Large intestine (tissue), 3 donors: ENCODE results near the gene SYNGR3. TPM values are rescaled to one million over a fixed set of nuclear protein-coding genes. Genes with fewer than 3 reads are reported as not detected.

Experiments used
- DNase-seq, 2 donors: peaks; one replicate each; pipeline versions ENCODE4 v3.0.0 to v3.0.0-alpha.2; 2013
- H3K27ac ChIP-seq: one replicate; pipeline ENCODE4 v1.5.1; 2013; ENCODE audit warnings: low read length
- H3K27me3 ChIP-seq: 2 replicates; pipeline ENCODE4 v1.6.1; 2013; ENCODE audit warnings: low read length; ENCODE audit not compliant: control insufficient read depth, insufficient read depth
- H3K36me3 ChIP-seq: 2 replicates; pipeline ENCODE4 v1.6.1; 2013; ENCODE audit warnings: low read length; ENCODE audit not compliant: control insufficient read depth, insufficient read depth
- H3K4me1 ChIP-seq: one replicate; pipeline ENCODE4 v1.6.1; 2013; ENCODE audit warnings: low read length; ENCODE audit not compliant: control insufficient read depth, insufficient read depth
- H3K4me3 ChIP-seq: one replicate; pipeline ENCODE4 v1.5.1; 2013; ENCODE audit warnings: low read length
- H3K9me3 ChIP-seq: one replicate; pipeline ENCODE4 v1.6.1; 2013; ENCODE audit warnings: mild to moderate bottlenecking, low read depth, low read length, moderate library complexity; ENCODE audit not compliant: control insufficient read depth
- WGBS: methylation state at CpG from one replicate; pipeline ENCODE4 v1.1.5; 2013; ENCODE audit warnings: low lambda C conversion rate; ENCODE audit not compliant: insufficient coverage; 5-methylcytosine and 5-hydroxymethylcytosine counted together
- polyA plus RNA-seq: library from polyadenylated mRNA; unstranded; fragments of 120-200 nt; gene quantifications from one replicate; pipeline ENCODE4 v1.2.1, GENCODE V29; 2013

The SYNGR3 gene
- polyA plus RNA-seq, 1 donor: 4.2 TPM

DNA sequence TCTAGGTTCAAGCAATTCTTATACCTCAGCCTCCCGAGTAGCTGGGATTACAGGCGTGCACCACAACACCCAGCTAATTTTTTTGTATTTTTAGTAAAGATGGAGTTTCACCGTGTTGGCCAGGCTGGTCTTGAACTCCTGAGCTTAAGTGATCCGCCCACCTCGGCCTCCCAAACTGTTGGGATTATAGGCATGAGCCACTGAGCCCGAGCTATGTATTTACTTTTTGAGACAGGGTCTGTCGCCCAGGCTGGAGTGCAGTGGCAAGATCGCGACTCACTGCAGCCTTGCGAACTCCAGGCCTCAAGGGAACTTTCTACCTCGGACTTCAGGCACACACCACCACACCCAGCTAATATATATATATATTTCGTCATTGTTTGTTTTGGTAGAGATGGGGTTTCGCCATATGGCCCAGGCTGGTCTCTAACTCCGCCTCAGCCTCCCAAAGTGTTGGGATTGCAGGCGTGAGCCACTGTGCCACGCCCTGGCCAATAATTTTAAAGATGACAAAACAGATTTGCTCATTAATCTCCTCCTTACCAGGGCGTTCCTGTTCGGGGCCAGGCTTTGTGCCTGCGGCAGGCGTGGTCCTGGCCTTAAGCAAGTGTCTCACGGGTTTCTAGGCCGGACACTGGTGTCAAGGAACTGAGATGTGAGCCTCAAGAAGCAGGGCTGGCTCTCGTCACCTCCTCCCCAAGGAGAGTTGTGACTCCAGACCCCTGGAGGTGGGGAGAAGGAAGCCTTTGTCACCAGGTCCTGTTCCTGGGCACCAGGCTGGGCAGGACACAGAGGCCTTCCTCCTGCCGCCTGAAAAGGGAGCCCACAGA lies 25.6 kb downstream of the SYNGR3 start:
- peak overlapping the region; percentile 89 for H3K27ac ChIP-seq
- H3K4me3 ChIP-seq: no peak overlapping the region
- H3K4me1 ChIP-seq: peaks cover 21% of the 10 kb centered on the region
- peaks cover 14% of the 10 kb centered on the region for H3K27me3 ChIP-seq
- H3K36me3 ChIP-seq: no peaks in the 10 kb centered on the region
- peak; percentile 81 to 90 for DNase-seq
- WGBS: no CpG with 5 or more reads among the region's 24 CpGs
- H3K9me3 ChIP-seq: peaks cover 4% of the 10 kb centered on the region

DNA sequence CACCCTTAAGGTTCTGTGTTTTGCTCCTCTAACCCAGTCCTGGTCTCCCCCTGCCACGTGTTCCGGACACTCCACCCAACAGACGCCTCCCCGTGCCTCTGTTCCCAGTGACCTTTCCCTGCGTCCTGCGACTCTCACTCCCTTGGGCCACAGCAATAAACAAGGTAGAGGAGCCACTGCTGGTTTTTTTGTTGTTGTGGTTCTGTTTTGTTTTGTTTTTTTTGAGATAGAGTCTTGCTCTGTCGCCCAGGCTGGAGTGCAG lies 26.1 kb downstream of the SYNGR3 start:
- WGBS: 90% methylated on average over 2 of the region's 7 CpGs
- peaks cover 23% of the 10 kb centered on the region for H3K4me1 ChIP-seq
- peak overlapping the region; percentile 89 for H3K27ac ChIP-seq
- H3K27me3 ChIP-seq: peaks cover 19% of the 10 kb centered on the region
- H3K4me3 ChIP-seq: no peak overlapping the region
- DNase-seq: no peak
- H3K9me3 ChIP-seq: peaks cover 4% of the 10 kb centered on the region
- H3K36me3 ChIP-seq: no peaks in the 10 kb centered on the region

DNA sequence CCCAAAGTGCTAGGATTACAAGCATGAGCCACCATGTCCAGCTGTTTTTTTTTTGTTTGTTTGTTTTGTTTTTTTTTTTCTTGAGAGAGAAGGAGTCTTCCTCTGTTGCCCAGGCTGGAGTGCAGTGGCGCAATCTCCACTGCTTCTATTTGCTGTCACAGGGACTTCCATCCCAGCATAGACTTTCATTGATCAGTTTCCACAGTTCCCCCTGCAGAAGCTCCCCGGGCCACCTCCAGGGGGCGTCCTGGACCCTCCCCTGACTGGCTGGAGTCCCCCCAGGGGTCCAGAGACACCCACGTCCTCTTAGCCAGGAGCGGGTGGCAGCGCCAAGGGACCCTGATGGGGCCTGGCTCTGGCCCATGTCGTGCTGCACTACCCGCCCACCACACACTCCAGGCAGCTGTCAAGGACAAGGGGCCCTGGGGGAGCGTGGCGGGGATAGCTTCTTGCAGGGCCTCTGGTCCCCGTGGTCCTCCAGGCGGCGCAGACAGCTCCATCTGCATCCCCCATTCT lies 26.7 kb downstream of the SYNGR3 start:
- Histone ChIP-seq H3K36me3 (no peaks in the 10 kb centered on the region), H3K4me3 (no peak overlapping the region), H3K4me1 (peaks cover 25% of the 10 kb centered on the region), H3K27me3 (peaks cover 24% of the 10 kb centered on the region), H3K27ac (no peak overlapping the region), H3K9me3 (peaks cover 4% of the 10 kb centered on the region)
- DNase-seq: no peak
- no CpG with 5 or more reads among the region's 13 CpGs for WGBS

DNA sequence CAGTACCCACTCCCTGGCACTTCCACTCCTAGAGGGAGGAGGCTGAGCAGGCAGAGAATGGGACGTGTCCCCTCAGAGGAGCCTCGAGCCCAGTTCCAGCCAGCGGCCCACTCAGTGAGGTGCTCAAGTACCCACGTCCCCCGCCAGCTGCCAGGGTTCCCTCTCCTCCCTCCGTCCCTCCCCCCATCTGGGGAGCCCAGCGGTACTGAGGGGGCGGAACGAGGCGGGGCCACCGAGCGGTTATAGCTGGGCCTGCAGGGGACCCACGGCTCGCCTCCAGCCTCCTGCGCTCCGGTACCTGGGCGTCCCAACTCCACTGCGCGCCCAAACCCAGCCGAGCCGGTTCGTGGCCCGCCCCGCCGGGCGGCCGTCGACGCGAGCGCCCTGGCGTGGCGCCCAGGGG lies 29.7 kb downstream of the SYNGR3 start, which contains the start of gene NPW:
Gene NPW, plus strand, starts transcription at position 268 of the 403 bp plus-strand sequence.
- H3K36me3 ChIP-seq: no peaks in the 10 kb centered on the region
- H3K27ac ChIP-seq: no peak within 1 kb of the TSS
- peak within 1 kb of the TSS; percentile 24 for H3K4me3 ChIP-seq
- DNase-seq: no peak
- H3K4me1 ChIP-seq: peaks cover 41% of the 10 kb centered on the region
- H3K9me3 ChIP-seq: peaks cover 4% of the 10 kb centered on the region
- H3K27me3 ChIP-seq: peaks cover 28% of the 10 kb centered on the region
- no CpG with 5 or more reads among the region's 33 CpGs for WGBS

DNA sequence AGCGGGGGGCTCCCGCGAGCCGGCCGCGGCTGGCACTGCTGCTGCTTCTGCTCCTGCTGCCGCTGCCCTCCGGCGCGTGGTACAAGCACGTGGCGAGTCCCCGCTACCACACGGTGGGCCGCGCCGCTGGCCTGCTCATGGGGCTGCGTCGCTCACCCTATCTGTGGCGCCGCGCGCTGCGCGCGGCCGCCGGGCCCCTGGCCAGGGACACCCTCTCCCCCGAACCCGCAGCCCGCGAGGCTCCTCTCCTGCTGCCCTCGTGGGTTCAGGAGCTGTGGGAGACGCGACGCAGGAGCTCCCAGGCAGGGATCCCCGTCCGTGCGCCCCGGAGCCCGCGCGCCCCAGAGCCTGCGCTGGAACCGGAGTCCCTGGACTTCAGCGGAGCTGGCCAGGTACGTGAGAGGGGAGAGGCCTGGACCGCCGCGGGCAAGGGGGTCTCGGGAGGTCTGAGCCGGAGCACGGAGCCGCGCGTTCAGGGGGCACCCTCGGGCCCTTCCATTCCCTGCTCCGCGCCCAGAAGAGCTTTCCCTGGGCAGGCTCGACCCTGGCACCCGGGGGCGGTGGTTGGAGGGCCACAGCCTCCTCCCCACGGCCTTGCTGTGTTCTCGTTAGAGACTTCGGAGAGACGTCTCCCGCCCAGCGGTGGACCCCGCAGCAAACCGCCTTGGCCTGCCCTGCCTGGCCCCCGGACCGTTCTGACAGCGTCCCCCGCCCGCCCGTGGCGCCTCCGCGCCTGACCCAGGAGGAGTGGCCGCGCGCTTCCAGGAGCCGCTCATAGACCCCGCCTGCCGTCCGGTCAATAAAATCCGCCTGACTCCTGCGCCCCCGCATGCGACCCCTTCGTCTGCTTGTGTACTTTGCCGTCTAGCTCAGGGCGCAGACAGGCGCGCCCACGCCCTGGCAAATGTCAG lies 30.4 kb downstream of the SYNGR3 start:
- peak in 1 of 2 donors; percentile 42 for DNase-seq
- Histone ChIP-seq H3K27me3 (peaks cover 28% of the 10 kb centered on the region), H3K27ac (no peak overlapping the region), H3K4me1 (peaks cover 36% of the 10 kb centered on the region), H3K36me3 (no peaks in the 10 kb centered on the region), H3K4me3 (peak overlapping the region; percentile 24), H3K9me3 (peaks cover 4% of the 10 kb centered on the region)
- WGBS: no CpG with 5 or more reads among the region's 96 CpGs

DNA sequence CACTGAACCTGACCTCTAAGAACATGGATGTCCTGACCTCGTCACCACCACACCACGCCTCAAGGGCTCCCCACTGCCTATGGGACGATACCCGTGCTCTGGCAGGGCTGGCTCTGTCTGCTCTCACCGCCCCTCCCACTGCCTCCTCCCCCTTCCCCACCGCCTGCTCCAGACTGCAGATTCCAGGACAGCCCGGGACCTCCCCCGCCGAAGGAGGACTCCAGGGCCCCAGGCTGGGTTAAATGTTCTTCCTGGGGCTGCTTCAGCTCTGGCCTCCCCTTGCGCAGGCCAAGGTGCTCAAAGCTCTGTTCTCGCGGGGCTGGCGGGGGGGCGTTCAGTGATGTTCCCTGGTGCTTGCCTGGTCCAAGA lies 32.9 kb downstream of the SYNGR3 start:
- Histone ChIP-seq H3K27me3 (peaks cover 39% of the 10 kb centered on the region), H3K27ac (peak overlapping the region; percentile 21), H3K4me1 (peaks cover 34% of the 10 kb centered on the region), H3K9me3 (peaks cover 4% of the 10 kb centered on the region), H3K4me3 (peak overlapping the region; percentile 25), H3K36me3 (no peaks in the 10 kb centered on the region)
- peak in 1 of 2 donors; percentile 38 for DNase-seq
- WGBS: no CpG with 5 or more reads among the region's 14 CpGs

DNA sequence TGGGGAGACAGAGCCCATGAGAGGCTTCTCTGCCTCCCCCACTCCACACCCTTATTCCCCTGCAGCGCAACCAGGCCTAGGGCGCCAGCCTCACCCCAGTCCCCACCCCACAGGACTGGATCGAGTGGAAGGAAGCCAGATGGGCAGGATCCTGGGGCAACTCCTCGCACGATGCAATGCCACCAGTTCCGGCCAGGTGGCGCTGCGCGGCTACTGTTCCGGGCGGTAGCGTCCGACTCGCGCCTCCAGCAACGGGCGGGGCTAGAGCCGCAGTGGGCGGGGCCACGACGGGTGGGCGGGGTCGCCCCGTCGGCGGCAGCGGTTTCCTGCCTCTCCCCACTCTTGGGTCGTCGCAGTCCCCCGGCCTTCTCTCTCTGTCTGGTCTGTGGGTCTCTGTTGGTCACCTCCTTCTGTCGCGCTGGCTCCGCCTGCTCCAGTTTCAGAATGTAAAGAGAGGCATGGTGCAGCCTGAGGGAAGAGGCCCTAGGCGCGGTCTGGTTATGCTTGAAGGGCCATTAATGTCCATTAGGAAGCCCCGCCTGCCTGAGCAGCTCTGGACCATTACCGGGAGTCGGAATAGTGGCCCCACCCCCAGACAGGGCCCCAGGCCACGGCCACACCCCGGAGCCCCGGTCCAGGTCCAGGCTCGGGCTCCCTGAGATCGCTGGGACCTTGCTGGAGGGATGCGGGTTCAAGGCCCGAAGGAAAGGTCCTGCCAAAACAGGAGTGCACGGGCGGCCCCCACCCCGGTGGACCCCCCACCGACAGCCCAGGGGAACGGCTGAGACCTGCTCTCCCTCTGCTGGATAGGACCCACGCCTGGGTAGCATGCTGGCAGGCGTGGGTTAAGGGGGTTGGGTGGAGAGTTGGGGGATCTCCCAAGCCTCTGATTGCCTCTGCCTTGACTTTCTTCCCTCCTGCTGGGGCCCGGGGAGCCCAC lies 33.6 kb downstream of the SYNGR3 start:
- peaks cover 4% of the 10 kb centered on the region for H3K9me3 ChIP-seq
- peak overlapping the region; percentile 66 for H3K27ac ChIP-seq
- no peaks in the 10 kb centered on the region for H3K36me3 ChIP-seq
- no CpG with 5 or more reads among the region's 53 CpGs for WGBS
- DNase-seq: peak; percentile 89
- H3K27me3 ChIP-seq: peaks cover 45% of the 10 kb centered on the region
- H3K4me3 ChIP-seq: peak overlapping the region; percentile 25
- peaks cover 34% of the 10 kb centered on the region for H3K4me1 ChIP-seq

DNA sequence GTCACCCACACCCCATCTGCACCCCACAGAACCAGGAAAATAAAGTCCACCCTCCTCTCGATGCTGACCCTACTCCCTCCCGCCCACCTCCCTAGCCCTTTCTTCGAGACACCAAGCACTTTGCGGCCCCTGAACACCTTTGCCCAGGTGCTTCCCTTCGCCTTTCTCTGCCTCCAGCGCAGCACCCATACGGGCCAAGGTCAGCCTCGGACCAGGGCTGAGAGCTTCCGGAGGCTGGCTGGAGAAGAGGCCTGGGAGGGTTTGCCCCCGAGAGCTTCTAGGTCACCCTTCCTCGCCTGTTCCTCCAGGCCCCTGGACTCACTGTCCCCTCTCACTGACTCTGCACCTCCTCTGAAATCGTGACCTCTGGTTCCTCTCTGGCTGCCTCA lies 34.3 kb downstream of the SYNGR3 start:
- DNase-seq: no peak
- Histone ChIP-seq H3K27ac (peak overlapping the region; percentile 66), H3K36me3 (no peaks in the 10 kb centered on the region), H3K9me3 (peaks cover 4% of the 10 kb centered on the region), H3K4me1 (peaks cover 34% of the 10 kb centered on the region), H3K27me3 (peaks cover 45% of the 10 kb centered on the region), H3K4me3 (no peak overlapping the region)
- WGBS: 80% methylated on average over 1 of the region's 12 CpGs

DNA sequence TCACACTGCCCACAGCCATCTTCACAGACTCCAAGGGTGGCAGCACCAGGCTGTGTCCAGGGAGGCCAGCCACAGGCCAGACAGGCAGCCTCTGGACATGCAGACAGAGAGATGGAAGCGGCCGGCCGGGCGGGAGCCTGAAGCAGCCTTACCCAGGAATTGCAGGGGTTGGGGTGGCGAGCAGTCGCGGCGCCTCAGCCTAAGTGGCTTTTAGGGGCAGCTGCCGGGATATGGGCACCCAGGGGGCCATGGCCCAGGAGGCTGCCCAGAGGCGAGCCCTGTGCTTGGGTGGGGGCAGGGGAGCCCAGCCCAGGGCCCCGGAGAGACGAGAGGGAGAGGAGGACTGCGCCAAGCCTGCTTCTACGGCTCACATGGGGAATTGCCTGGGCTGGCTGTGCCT lies 35.5 kb downstream of the SYNGR3 start:
- Histone ChIP-seq H3K4me1 (peaks cover 29% of the 10 kb centered on the region), H3K4me3 (no peak overlapping the region), H3K36me3 (peaks cover 4% of the 10 kb centered on the region), H3K9me3 (peaks cover under 1% of the 10 kb centered on the region), H3K27me3 (peaks cover 35% of the 10 kb centered on the region), H3K27ac (no peak overlapping the region)
- no peak for DNase-seq
- no CpG with 5 or more reads among the region's 14 CpGs for WGBS
